GM13977 (cell line): ENCODE results near the gene MARK2.

Experiments used
- DNase-seq: peaks from one replicate; pipeline ENCODE4 v3.0.0; 2012; ENCODE audit warnings: low spot score
- in situ Hi-C: fragments of 300-500 bp; cut with MboI; formaldehyde crosslinking; loops from one replicate; pipeline ENCODE4 v1.12.0; 2022; ENCODE audit warnings: low sequenced_read_pairs, low pct_unique_long_range_greater_than_20kb, mixed read lengths, inconsistent platforms; ENCODE audit not compliant: unreplicated experiment
- TF ChIP-seq, protein P1 (sequence below): IDR thresholded peaks from 2 replicates; pipeline ENCODE4 v1.5.1; 2012; ENCODE audit warnings: mild to moderate bottlenecking, control low read depth; ENCODE audit not compliant: insufficient read depth; ENCODE audit errors: extremely low read depth, missing control alignments

MARK2 gene

DNA sequence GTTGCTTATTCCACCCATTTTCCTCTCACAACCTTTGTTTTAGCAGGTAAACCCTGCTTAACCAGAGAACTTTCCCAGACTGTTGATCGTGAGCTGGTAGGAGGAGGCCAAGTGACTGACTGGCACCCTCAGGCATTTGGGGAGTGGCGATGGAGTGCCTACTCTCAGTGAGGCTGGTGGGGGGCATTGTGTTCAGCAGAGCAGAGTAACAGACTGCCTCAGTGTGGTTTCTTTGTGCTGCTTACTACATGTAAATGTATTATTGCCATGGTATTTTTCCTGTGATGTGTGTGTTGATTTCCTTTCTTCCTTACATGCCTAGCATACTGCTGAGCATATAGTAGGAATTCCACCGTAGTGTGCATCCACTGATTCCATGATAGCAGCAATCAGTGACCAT lies 2.6 kb downstream of the MARK2 start:
- TF ChIP-seq, protein P1, sequence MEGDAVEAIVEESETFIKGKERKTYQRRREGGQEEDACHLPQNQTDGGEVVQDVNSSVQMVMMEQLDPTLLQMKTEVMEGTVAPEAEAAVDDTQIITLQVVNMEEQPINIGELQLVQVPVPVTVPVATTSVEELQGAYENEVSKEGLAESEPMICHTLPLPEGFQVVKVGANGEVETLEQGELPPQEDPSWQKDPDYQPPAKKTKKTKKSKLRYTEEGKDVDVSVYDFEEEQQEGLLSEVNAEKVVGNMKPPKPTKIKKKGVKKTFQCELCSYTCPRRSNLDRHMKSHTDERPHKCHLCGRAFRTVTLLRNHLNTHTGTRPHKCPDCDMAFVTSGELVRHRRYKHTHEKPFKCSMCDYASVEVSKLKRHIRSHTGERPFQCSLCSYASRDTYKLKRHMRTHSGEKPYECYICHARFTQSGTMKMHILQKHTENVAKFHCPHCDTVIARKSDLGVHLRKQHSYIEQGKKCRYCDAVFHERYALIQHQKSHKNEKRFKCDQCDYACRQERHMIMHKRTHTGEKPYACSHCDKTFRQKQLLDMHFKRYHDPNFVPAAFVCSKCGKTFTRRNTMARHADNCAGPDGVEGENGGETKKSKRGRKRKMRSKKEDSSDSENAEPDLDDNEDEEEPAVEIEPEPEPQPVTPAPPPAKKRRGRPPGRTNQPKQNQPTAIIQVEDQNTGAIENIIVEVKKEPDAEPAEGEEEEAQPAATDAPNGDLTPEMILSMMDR, result no peak
- in situ Hi-C loops, result no loop called here
- DNase-seq, result no peak

DNA sequence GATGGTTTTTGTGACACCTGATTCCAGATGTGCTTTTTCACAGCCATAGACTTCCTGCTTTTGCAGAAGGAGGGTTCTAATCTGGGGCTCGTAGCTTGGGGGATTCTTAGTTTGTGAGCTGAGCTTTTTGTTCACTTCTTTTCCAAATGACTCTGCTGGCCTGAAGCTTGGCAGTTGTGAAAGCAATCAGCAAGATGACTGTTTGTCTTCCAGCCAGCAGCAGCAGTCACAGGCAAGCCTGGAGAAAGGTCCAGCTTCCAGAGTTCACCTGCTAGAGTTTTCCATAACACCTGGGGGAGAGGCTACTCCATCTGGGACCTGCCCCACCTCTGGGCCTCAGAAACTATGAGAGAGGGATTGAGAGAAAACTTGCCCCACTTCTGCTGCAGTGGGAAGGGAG lies 4.1 kb downstream of the MARK2 start:
- TF ChIP-seq, protein P1, result no peak
- in situ Hi-C loops, result no loop called here
- no peak for DNase-seq

DNA sequence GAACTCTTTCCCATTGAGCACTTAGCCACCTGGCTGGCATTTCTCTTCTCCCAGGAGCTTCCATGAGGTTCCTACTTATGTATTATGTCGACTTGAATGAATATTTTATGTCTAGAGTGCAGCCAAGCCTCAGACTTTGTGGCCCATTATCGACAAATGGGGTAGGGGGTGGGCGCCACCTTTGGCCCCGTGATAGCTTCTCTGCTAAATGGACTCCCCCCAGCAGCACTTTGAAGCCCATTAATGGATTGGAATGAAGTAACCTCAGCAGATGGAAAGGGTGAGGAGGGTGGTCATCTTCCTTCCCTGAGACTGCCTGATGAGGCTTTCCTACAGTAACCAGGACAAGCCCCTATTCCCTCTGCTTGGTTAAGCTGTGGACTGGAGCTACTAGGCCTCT lies 5.9 kb downstream of the MARK2 start:
- TF ChIP-seq, protein P1, result no peak
- in situ Hi-C loops, result no loop called here
- no peak for DNase-seq

DNA sequence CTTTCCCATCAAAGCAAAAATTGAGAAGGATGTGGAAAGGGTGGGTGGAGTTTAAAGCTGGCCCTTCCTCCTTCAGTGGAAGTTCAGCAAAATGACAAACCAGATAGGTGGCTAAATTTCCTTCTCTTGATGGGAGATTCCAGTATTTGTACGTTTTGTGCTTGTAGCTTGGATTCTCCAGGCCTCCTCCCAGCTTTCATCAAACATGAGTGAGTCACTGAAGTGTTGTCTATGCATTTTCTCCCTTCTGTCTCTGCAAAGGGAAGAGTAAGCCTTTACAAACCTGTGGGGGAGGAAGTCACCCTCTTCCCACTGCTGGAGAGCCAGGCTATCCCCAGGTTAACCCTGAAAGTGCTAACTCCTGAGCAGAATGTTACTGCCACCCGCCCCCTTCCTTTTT lies 6.4 kb downstream of the MARK2 start:
- in situ Hi-C loops, result no loop called here
- DNase-seq, result no peak
- TF ChIP-seq, protein P1, result no peak

DNA sequence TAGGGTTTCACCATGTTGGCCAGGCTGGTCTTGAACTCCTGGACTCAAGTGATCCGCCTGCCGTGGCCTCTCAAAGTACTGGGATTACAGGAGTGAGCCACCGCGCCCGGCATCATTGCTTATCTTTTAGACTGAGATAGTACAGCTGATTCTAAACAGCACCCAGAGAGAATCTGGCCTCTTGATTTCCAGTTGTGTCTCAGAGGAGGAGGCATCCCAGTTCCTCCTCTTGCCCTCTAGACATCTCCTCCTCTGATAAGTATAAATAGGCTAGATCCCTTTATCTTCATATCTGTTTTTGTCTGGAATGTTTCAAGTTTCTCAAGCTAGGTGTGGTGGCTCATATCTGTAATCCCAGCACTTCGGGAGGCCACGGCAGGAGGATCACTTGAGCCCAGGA lies 7.0 kb downstream of the MARK2 start:
- in situ Hi-C loops, result no loop called here
- no peak for DNase-seq
- TF ChIP-seq, protein P1, result no peak

DNA sequence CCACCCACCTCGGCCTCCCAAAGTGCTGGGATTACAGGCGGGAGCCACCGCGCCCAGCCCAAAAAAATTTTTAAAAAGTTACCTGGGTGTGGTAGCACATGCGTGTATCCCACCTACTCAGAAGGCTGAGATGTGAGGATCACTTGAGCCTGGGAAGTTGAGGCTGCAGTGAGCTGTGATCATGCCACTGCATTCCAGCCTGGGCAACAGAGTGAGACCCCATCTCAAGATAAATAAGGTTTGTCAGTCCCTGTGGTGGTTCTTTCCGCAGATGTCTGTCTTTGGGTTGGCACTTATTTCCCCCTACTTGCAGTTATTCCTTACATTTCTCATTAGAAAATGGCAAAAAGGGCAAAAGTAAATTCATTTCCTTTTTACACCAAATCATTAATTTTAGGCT lies 8.0 kb downstream of the MARK2 start:
- DNase-seq, result no peak
- in situ Hi-C loops, result no loop called here
- TF ChIP-seq, protein P1, result no peak

DNA sequence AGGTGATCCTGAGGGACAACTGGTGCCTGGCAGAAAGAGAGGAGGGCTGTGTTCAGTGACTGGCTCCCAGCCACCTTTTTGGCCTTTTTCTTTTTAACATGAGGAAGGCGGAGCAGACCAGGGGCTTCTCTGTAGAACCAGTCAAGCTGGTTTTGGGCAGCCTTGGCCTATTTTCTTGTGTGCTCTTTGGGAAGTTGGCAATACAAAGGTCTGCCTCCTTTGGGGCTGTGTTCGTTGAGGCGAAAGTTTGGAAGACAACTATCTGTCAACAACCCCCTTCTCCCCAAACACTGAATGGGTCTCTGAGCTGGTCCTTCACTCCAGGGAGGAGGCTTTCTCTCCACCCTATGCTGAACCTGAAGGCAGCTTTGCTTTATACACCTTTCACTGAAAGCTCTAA lies 8.5 kb downstream of the MARK2 start:
- in situ Hi-C loops, result no loop called here
- TF ChIP-seq, protein P1, result no peak
- DNase-seq, result no peak
